Type B pancreatic cell (in vitro differentiated cells): ENCODE results near the gene CDH20. TPM values are rescaled to one million over a fixed set of nuclear protein-coding genes. Genes with fewer than 3 reads are reported as not detected.

Source experiments
- DNase-seq: peaks from one replicate; pipeline ENCODE4 v3.0.0; 2021; ENCODE audit warnings: mixed read lengths; ENCODE audit not compliant: unreplicated experiment; ENCODE audit errors: extremely low spot score
- H3K27ac Mint-ChIP-seq: 2 replicates; pipeline ENCODE4 v1.8.0; 2021; ENCODE audit warnings: mild to moderate bottlenecking, mixed read lengths
- H3K27me3 Mint-ChIP-seq: 2 replicates; pipeline ENCODE4 v1.8.0; 2021; ENCODE audit warnings: mixed read lengths
- H3K36me3 Mint-ChIP-seq: 2 replicates; pipeline ENCODE4 v1.8.0; 2021; ENCODE audit warnings: mixed read lengths
- H3K4me1 Mint-ChIP-seq: one replicate; pipeline ENCODE4 v1.8.0; 2021; ENCODE audit warnings: mixed read lengths; ENCODE audit not compliant: unreplicated experiment
- H3K4me3 Mint-ChIP-seq: 2 replicates; pipeline ENCODE4 v1.8.0; 2021; ENCODE audit warnings: mild to moderate bottlenecking, mixed read lengths
- H3K9me3 Mint-ChIP-seq: 2 replicates; pipeline ENCODE4 v1.8.0; 2021; ENCODE audit warnings: mixed read lengths
- CTCF ChIP-seq: fragments of 200-600 bp; sonication (generic); conservative IDR thresholded peaks from 2 replicates; pipeline ENCODE4 v1.5.0; 2021; ENCODE audit warnings: antibody characterized with exemption, mild to moderate bottlenecking
- total RNA-seq: library from RNA; stranded (reverse); gene quantifications from 2 replicates; pipeline ENCODE4 v1.2.1, GENCODE V29; 2021; ENCODE audit warnings: low replicate concordance

CDH20 gene
- total RNA-seq, 1 donor from 2014 or later, result 1.6 TPM

GRCh38 chr18:61443081-61443725 lies 110.0 kb downstream of the CDH20 start:
- no peak overlapping the region for H3K27ac Mint-ChIP-seq
- H3K4me3 Mint-ChIP-seq, result no peak overlapping the region
- peaks cover under 1% of the 10 kb centered on the region for H3K27me3 Mint-ChIP-seq
- TF ChIP-seq CTCF, result no peak
- peaks cover 4% of the 10 kb centered on the region for H3K9me3 Mint-ChIP-seq
- no peaks in the 10 kb centered on the region for H3K36me3 Mint-ChIP-seq
- no peak for DNase-seq
- H3K4me1 Mint-ChIP-seq, result peaks cover 7% of the 10 kb centered on the region

GRCh38 chr18:61448316-61448715 lies 115.1 kb downstream of the CDH20 start:
- Mint-ChIP-seq H3K36me3 (no peaks in the 10 kb centered on the region), H3K27me3 (no peaks in the 10 kb centered on the region), H3K27ac (no peak overlapping the region), H3K9me3 (peaks cover 4% of the 10 kb centered on the region), H3K4me3 (no peak overlapping the region), H3K4me1 (no peaks in the 10 kb centered on the region)
- TF ChIP-seq CTCF, result no peak
- DNase-seq, result no peak

- peaks cover 11% of the 10 kb centered on the region for H3K4me1 Mint-ChIP-seq
- peaks cover 7% of the 10 kb centered on the region for H3K27me3 Mint-ChIP-seq
- DNase-seq, result no peak
- H3K4me3 Mint-ChIP-seq, result no peak overlapping the region
- no peaks in the 10 kb centered on the region for H3K36me3 Mint-ChIP-seq
- no peaks in the 10 kb centered on the region for H3K9me3 Mint-ChIP-seq
- no peak for TF ChIP-seq CTCF
- H3K27ac Mint-ChIP-seq, result no peak overlapping the region
These were observed 126.8 kb downstream of the CDH20 start for GRCh38 chr18:61459896-61460648.

- Mint-ChIP-seq H3K27me3 (peaks cover 23% of the 10 kb centered on the region), H3K4me3 (no peak overlapping the region), H3K9me3 (no peaks in the 10 kb centered on the region), H3K27ac (peak overlapping the region; percentile 86), H3K4me1 (peaks cover 11% of the 10 kb centered on the region), H3K36me3 (no peaks in the 10 kb centered on the region)
- DNase-seq, result no peak
- no peak for TF ChIP-seq CTCF
These were observed 131.4 kb downstream of the CDH20 start for GRCh38 chr18:61464551-61465142.

- Mint-ChIP-seq H3K4me1 (peaks cover 11% of the 10 kb centered on the region), H3K9me3 (no peaks in the 10 kb centered on the region), H3K27ac (no peak overlapping the region), H3K36me3 (no peaks in the 10 kb centered on the region), H3K4me3 (no peak overlapping the region), H3K27me3 (peaks cover 34% of the 10 kb centered on the region)
- no peak for DNase-seq
- no peak for TF ChIP-seq CTCF
These were observed 133.5 kb downstream of the CDH20 start for GRCh38 chr18:61466736-61467135.
